Activated naive CD8-positive, alpha-beta T cell treated with anti-CD3 and anti-CD28 coated beads, Interleukin-2, amount 50 U/mL, for 24 hours (primary cell): ENCODE results near the gene EIF3A.
A peak's percentile ranks its signal among the peaks of the same experiment; 100 is the strongest.

Experiments used
- ATAC-seq: fragments of 150-1000 bp; cut with Tn5 transposase; one replicate; pipeline ENCODE4 v1.10.0; 2021
- DNase-seq: peaks from one replicate; pipeline ENCODE4 v3.0.0; 2021
- H3K27ac Mint-ChIP-seq: one replicate; pipeline ENCODE4 v1.8.0; 2021; ENCODE audit warnings: mild to moderate bottlenecking, mixed read lengths
- H3K27me3 Mint-ChIP-seq: one replicate; pipeline ENCODE4 v1.8.0; 2021; ENCODE audit warnings: mixed read lengths
- H3K36me3 Mint-ChIP-seq: one replicate; pipeline ENCODE4 v1.8.0; 2021; ENCODE audit warnings: low read depth, mixed read lengths
- H3K4me1 Mint-ChIP-seq: one replicate; pipeline ENCODE4 v1.8.0; 2021; ENCODE audit warnings: mixed read lengths
- H3K4me3 Mint-ChIP-seq: one replicate; pipeline ENCODE4 v1.8.0; 2021; ENCODE audit warnings: mild to moderate bottlenecking, moderate library complexity, mixed read lengths
- H3K9me3 Mint-ChIP-seq: one replicate; pipeline ENCODE4 v1.8.0; 2021; ENCODE audit warnings: mixed read lengths

Gene EIF3A

DNA sequence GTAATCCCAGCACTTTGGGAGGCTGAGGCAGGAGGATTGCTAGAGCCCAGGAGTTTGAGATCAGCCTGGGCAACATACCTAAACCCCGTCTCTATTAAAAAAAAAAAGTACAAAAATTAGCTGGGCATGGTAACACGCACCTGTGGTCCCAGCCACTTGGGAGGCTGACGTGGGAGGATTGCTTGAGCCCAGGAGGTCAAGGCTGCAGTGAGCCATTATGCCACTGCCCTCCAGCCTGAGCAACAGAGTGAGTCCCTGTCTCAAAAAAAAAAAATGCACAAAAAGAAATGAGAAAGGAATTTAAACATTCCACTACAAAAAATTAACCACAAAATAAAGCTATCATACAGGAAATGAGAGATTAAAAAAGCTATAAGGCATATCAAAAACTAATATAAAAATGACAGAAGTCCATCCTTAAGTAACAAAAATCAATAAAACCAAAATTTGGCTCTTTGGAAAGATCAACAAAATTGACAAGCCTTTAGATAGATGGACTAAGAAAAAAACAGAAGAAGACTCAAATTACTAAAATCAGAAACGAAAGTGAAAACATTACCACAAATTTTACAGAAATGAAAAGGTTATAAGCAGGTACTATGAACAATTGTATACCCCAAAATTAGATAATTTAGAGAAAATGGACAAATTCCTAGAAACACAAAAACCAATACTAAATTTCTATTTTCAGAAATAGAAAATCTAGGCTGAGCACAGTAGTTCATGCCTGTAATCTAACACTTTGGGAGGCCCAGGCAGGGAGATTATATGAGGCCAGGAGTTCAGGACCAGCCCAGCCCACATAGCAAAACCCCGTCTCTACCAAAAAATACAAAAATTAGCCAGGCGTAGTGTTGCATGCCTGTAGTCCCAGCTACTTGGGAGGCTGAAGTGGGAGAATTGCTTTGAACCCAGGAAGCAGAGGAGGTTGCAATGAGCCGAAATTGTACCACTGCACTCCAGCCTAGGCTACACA is 93.5 kb downstream of the EIF3A start:
- Mint-ChIP-seq H3K27ac (no peak overlapping the region), H3K9me3 (peaks cover 17% of the 10 kb centered on the region), H3K4me3 (no peak overlapping the region), H3K27me3 (peaks cover 5% of the 10 kb centered on the region), H3K4me1 (peaks cover 9% of the 10 kb centered on the region), H3K36me3 (peaks cover 4% of the 10 kb centered on the region)
- ATAC-seq (peak; percentile 54), DNase-seq (no peak)

DNA sequence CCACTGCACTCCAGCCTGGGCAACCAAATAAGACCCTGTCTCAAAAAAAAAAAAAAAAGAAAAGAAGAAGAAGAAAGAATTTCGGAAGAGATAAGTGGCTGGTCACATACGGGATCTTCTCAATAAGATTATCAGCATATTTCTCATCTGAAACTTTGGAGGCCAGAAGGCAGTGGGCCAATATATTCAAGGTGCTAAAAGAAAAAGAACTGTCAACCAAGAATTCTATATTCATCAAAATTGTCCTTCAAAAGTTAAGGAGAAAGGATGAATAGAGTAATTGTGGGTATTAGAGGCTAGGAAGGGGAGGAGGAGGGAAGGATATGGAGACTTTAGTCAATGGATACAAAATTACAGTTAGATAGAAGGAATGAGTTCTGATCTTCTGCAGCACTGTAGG is 95.0 kb downstream of the EIF3A start:
- DNase-seq, result no peak
- peaks cover 17% of the 10 kb centered on the region for H3K9me3 Mint-ChIP-seq
- peaks cover 9% of the 10 kb centered on the region for H3K4me1 Mint-ChIP-seq
- no peak for ATAC-seq
- peaks cover 5% of the 10 kb centered on the region for H3K27me3 Mint-ChIP-seq
- no peak overlapping the region for H3K4me3 Mint-ChIP-seq
- peaks cover 4% of the 10 kb centered on the region for H3K36me3 Mint-ChIP-seq
- H3K27ac Mint-ChIP-seq, result no peak overlapping the region
